HepG2 (cell line): ENCODE results near the gene DIRAS1. TPM values are rescaled to one million over a fixed set of nuclear protein-coding genes. Genes with fewer than 3 reads are reported as not detected.

Experiments used
- ATF5 ChIP-seq: sonication (generic); formaldehyde crosslinking; IDR thresholded peaks from 2 replicates; pipeline ENCODE4 v1.4.0; 2020; ENCODE audit warnings: mild to moderate bottlenecking, low read depth, missing genetic modification reagents
- CCAR2 ChIP-seq: fragments of 200-400 bp; formaldehyde crosslinking; optimal IDR thresholded peaks from 2 replicates; pipeline ENCODE3; 2018; ENCODE audit warnings: low read depth, mild to moderate bottlenecking, low read length, moderate library complexity
- CEBPB ChIP-seq: IDR thresholded peaks from 2 replicates; pipeline ENCODE4 v1.6.1; 2011; ENCODE audit warnings: low read depth, low read length, improper control_type of control experiment, borderline replicate concordance
- DBP ChIP-seq: sonication (generic); formaldehyde crosslinking; IDR thresholded peaks from 2 replicates; pipeline ENCODE4 v1.4.0; 2020; ENCODE audit warnings: missing genetic modification reagents; ENCODE audit errors: not compliant biosample characterization
- FOXP1 ChIP-seq, 2 experiments: fragments of 450-650 bp in 1 of 2; IDR thresholded peaks; 2 replicates each; pipeline ENCODE4 v1.6.1; 2017 to 2018; ENCODE audit warnings: antibody characterized with exemption in 1 of 2
- HHEX ChIP-seq: IDR thresholded peaks from 2 replicates; pipeline ENCODE4 v1.6.1; 2016; ENCODE audit warnings: control low read depth
- ISX ChIP-seq: sonication (generic); formaldehyde crosslinking; conservative IDR thresholded peaks from 2 replicates; pipeline ENCODE4 v1.5.0; 2020; ENCODE audit warnings: missing genetic modification reagents
- MAFF ChIP-seq: IDR thresholded peaks from 2 replicates; pipeline ENCODE4 v1.6.1; 2011; ENCODE audit warnings: low read depth, low read length, improper control_type of control experiment
- MED1 ChIP-seq: sonication (generic); formaldehyde crosslinking; IDR thresholded peaks from 2 replicates; pipeline ENCODE4 v1.4.0; 2020; ENCODE audit warnings: missing genetic modification reagents
- MNT ChIP-seq: fragments of 450-650 bp; IDR thresholded peaks from 2 replicates; pipeline ENCODE4 v1.6.1; 2016
- MXD1 ChIP-seq: sonication (generic); formaldehyde crosslinking; IDR thresholded peaks from 2 replicates; pipeline ENCODE4 v1.4.0; 2020; ENCODE audit warnings: mild to moderate bottlenecking, missing genetic modification reagents
- NFE2L2 ChIP-seq: fragments of 150-350 bp; IDR thresholded peaks from 2 replicates; pipeline ENCODE4 v1.6.1; 2014; ENCODE audit warnings: low read length
- NR0B2 ChIP-seq: sonication (generic); formaldehyde crosslinking; IDR thresholded peaks from 2 replicates; pipeline ENCODE4 v1.4.0; 2020; ENCODE audit warnings: mild to moderate bottlenecking, missing genetic modification reagents
- PITX1 ChIP-seq: sonication (generic); formaldehyde crosslinking; IDR thresholded peaks from 2 replicates; pipeline ENCODE4 v1.5.1; 2020; ENCODE audit warnings: mild to moderate bottlenecking, missing genetic modification reagents
- TBX3 ChIP-seq: fragments of 450-650 bp; IDR thresholded peaks from 2 replicates; pipeline ENCODE4 v1.6.1; 2017; ENCODE audit warnings: antibody characterized with exemption, mild to moderate bottlenecking, inconsistent platforms, borderline replicate concordance
- ZFP90 ChIP-seq: sonication (generic); formaldehyde crosslinking; IDR thresholded peaks from 2 replicates; pipeline ENCODE4 v1.8.0; 2022; ENCODE audit warnings: missing genetic modification reagents, mild to moderate bottlenecking, inconsistent platforms, borderline replicate concordance
- ZNF24 ChIP-seq: fragments of 450-650 bp; IDR thresholded peaks from 2 replicates; pipeline ENCODE4 v1.6.1; 2017; ENCODE audit warnings: antibody characterized with exemption, mild to moderate bottlenecking
- ZNF317 ChIP-seq: sonication (generic); formaldehyde crosslinking; IDR thresholded peaks from 2 replicates; pipeline ENCODE4 v1.5.0; 2020; ENCODE audit warnings: mild to moderate bottlenecking, missing genetic modification reagents
- ZNF329 ChIP-seq: sonication (generic); formaldehyde crosslinking; IDR thresholded peaks from 2 replicates; pipeline ENCODE4 v1.9.0; 2021; ENCODE audit warnings: low read depth, mild to moderate bottlenecking, missing genetic modification reagents
- ZNF460 ChIP-seq: sonication (generic); formaldehyde crosslinking; IDR thresholded peaks from 2 replicates; pipeline ENCODE4 v1.5.1; 2020; ENCODE audit warnings: missing genetic modification reagents, mild to moderate bottlenecking, borderline replicate concordance
- ZNF577 ChIP-seq: sonication (generic); formaldehyde crosslinking; IDR thresholded peaks from 2 replicates; pipeline ENCODE4 v1.4.0; 2020; ENCODE audit warnings: mild to moderate bottlenecking, low read depth, missing genetic modification reagents, borderline replicate concordance
- ZNF7 ChIP-seq: IDR thresholded peaks from 2 replicates; pipeline ENCODE4 v1.6.1; 2016; ENCODE audit warnings: missing biosample characterization, missing genetic modification reagents
- ZNF709 ChIP-seq: sonication (generic); formaldehyde crosslinking; IDR thresholded peaks from 2 replicates; pipeline ENCODE4 v1.5.0; 2020; ENCODE audit warnings: mild to moderate bottlenecking, missing genetic modification reagents
- ZNF768 ChIP-seq: sonication (generic); formaldehyde crosslinking; IDR thresholded peaks from 2 replicates; pipeline ENCODE4 v1.4.0; 2020; ENCODE audit warnings: missing genetic modification reagents
- ZNF781 ChIP-seq: sonication (generic); formaldehyde crosslinking; IDR thresholded peaks from 2 replicates; pipeline ENCODE4 v1.5.1; 2020; ENCODE audit warnings: borderline replicate concordance, mild to moderate bottlenecking, missing genetic modification reagents; ENCODE audit errors: not compliant biosample characterization
- ZNF782 ChIP-seq: sonication (generic); formaldehyde crosslinking; IDR thresholded peaks from 2 replicates; pipeline ENCODE4 v1.4.0; 2020; ENCODE audit warnings: missing genetic modification reagents, mild to moderate bottlenecking, borderline replicate concordance
- ZSCAN20 ChIP-seq: sonication (generic); formaldehyde crosslinking; IDR thresholded peaks from 2 replicates; pipeline ENCODE4 v1.4.0; 2020; ENCODE audit warnings: missing genetic modification reagents, mild to moderate bottlenecking, borderline replicate concordance
- polyA plus RNA-seq, 8 experiments: library from polyadenylated mRNA; depleted of rRNA in 3 of 8; stranded (reverse) in 7 of 8; unstranded in 1 of 8; fragments of >200 nt; fragmentation: Illumina TruSeq in 4 of 8; extraction: Trizol in 4 of 8; gene quantifications; 2 replicates each; pipeline versions ENCODE4 v1.2.1 to v1.2.3, GENCODE V29; 2011 to 2016; ENCODE audit warnings: low read depth in 4 of 8, missing spikeins in 1 of 8, mixed read lengths in 1 of 8; ENCODE audit not compliant: insufficient read depth in 1 of 8
- total RNA-seq, 5 experiments: library from RNA; depleted of rRNA; stranded (reverse); fragments of >200 nt; fragmentation: Illumina TruSeq; extraction: Trizol; gene quantifications; 2 replicates each; pipeline ENCODE4 v1.2.3, GENCODE V29; 2016; ENCODE audit warnings: low read depth in 1 of 5

DIRAS1 gene
- total and polyA plus RNA-seq, 2 of the 13 experiments (the other 11 are each of a cell fraction or from before 2014, with no cell fraction given), result 0.97 to 1.8 TPM

GRCh38 chr19:2739602-2740313 is 18.6 kb upstream of the DIRAS1 start, which contains the start of gene SLC39A3 (continued):
- TF ChIP-seq DBP (CRISPR knock-in tag) (peak; percentile 47), ZSCAN20 (CRISPR knock-in tag) (peak; percentile 70), ZNF577 (CRISPR knock-in tag) (peak; percentile 87; the same call in 1 of the 2 replicates), ZNF782 (CRISPR knock-in tag) (no peak), PITX1 (CRISPR knock-in tag) (peak; percentile 80), ZNF460 (CRISPR knock-in tag) (peak; percentile 23; the same call in 1 of the 2 replicates), MNT (0 out of 2 replicates have a peak, but pooled peaks have one; percentile 33), ZNF317 (CRISPR knock-in tag) (peak; percentile 92), HHEX (CRISPR knock-in tag) (no peak), TBX3 (no peak), MXD1 (peak; percentile 96), ZNF709 (CRISPR knock-in tag) (peak; percentile 97), NFE2L2 (no peak), NR0B2 (CRISPR knock-in tag) (peak; percentile 89), CCAR2 (peak; percentile 77), MED1 (CRISPR knock-in tag) (peak; percentile 78; the same call in 1 of the 2 replicates), ATF5 (CRISPR knock-in tag) (peak; percentile 87; the same call in 1 of the 2 replicates), ISX (CRISPR knock-in tag) (peak; percentile 64; the same call in 1 of the 2 replicates), ZNF768 (CRISPR knock-in tag) (peak; percentile 89; the same call in 1 of the 2 replicates), ZNF7 (CRISPR knock-in tag) (peak; percentile 71), ZNF24 (peak; percentile 82), MAFF (no peak), ZFP90 (CRISPR knock-in tag) (peak; percentile 89), ZNF329 (peak; percentile 88), FOXP1 (IDR thresholded peaks at IDR 0.05) (no peak), FOXP1 (CRISPR knock-in tag; IDR thresholded peaks at IDR 0.05) (no peak; the same call in 1 of the 2 replicates), CEBPB (no peak), ZNF781 (CRISPR knock-in tag) (peak; percentile 98)
